Suppressor macrophage treated with lipopolysaccharide for 4 hours (primary cell): ENCODE data around the gene TRIM50.
"Not testable (repeated sequence)": the region's sequence is repeated elsewhere in the genome, so short reads cannot be mapped to it uniquely, and the experiment has no call there.

Source experiments
- DNase-seq: peaks from one replicate; pipeline ENCODE4 v3.0.0-alpha.2; 2020

TRIM50 gene

DNA sequence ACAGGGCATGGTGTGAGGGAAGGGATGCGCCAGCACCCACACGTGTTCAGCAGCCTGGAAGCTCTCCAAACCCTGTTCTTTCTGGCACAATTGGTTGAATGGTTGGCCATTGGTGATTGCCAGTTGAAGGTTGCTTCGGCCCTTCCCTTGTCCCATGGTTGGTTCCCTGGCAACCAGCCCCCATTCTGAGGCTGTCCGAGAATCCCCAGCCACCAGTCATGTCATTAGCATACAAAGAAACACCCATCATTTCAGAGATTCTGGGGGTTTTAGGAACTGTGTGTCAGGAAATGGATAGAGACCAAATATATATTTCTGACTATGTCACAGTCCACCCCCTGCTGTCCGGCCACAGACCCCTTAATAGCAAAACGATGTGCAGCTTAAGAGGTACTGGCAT lies 21.9 kb upstream of the TRIM50 start:
- no peak for DNase-seq

GRCh38 chr7:73345951-73346350 lies 18.1 kb upstream of the TRIM50 start:
- no peak for DNase-seq

DNA sequence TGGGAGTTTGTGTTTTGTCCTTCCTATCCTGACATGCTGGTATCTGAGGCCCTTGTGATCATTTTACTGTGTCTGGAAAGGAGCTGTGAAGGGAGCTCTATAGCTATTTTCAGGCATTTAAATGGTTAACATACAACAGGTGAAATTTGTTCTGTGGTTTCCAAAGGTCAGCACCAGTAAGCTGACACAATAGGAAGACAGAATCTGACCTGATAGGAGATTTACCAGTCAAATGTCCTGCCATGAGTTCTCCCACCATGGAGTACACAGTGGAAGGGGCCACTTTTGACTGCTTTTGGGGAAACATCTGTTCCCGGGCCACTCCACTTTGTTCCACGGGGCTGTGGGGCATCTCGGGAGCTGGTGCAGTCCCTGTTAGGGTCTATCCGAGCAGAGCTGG lies 17.7 kb upstream of the TRIM50 start:
- DNase-seq = no peak

DNA sequence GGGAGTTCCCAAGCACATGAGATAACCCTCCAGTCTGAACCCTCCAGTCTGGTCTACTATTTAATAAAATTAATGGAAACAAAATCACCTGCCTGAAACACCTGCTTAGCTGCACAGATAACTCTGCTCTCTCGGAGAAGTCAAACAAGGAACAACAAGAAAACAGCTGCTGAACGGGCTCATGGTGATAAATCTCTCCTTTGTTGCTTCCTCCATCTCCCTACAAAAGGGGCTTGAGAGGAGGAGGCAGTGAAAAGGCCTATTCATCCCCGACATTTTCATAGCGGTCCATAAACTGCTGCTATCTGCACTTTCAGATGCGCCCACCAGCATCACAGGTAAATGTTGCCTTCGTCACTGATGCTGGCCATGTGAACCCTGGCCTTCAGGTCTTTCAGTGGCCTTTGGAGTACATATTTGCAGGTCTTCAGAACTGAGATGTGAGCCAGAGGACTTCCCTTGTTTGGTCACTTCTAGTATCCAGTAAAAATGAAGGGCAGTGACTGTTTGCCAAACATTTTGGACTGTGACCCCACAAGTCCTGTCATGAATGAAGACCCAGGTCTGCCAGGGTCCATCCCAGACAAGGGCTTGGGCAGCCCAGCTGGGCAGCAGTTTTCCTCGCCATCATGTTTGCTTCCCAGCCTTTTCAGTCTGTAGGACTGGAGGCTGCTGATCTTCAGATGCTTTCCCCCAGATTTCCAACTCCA lies 15.9 kb upstream of the TRIM50 start:
- DNase-seq = no peak

GRCh38 chr7:73342645-73343044 lies 14.8 kb upstream of the TRIM50 start:
- DNase-seq = no peak

DNA sequence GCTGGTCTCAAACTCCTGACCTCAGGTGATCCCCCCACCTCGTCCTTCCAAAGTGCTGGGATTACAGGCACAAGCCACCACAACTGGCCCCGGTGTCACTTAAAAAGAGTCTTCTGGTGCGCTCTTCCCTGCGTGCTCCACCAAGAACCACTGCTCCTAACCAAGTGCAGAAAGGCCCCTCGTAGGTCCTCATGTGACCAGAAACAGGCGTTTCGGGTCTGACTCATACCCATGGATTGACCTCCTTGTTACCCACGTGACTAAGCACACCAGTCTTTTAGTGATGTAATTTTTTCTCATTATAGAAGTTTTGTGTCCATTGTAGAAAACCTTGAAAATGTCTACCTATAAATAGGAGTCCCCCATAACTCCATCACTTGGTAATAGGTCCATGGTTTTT lies 14.0 kb upstream of the TRIM50 start:
- peak; percentile 68 for DNase-seq

DNA sequence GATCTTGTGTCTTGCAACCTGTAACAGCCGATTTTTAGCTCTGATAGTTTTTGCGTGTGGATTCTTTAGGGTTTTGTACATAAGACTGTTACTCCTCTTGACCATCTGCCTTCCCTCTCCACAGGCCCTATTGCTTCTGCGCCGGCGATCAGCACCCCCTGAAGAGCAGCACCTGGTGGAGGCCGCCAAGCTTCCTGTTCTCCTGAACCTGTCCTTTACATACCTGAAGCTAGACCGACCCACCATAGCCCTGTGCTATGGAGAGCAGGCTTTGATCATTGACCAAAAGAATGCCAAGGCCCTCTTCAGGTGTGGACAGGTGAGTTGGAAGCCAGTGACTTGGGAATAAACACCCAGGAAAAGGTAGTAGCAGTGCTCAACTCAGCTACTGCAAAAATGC lies 12.6 kb upstream of the TRIM50 start:
- no peak for DNase-seq

- DNase-seq = no peak
Observed at GRCh38 chr7:73338321-73338720, 10.4 kb upstream of the TRIM50 start.

- no peak for DNase-seq
Observed at GRCh38 chr7:73332447-73332846, 4.6 kb upstream of the TRIM50 start.

GRCh38 chr7:73330772-73331171 lies 2.9 kb upstream of the TRIM50 start:
- DNase-seq = no peak

GRCh38 chr7:73329861-73330581 lies 2.1 kb upstream of the TRIM50 start:
- peak; percentile 14 for DNase-seq

- DNase-seq = no peak
Observed at GRCh38 chr7:73328696-73329095, 814 bp upstream of the TRIM50 start.

GRCh38 chr7:73327449-73327848 lies 433 bp downstream of the TRIM50 start:
- not testable (repeated sequence) for DNase-seq

GRCh38 chr7:73325424-73325823 lies 2.5 kb downstream of the TRIM50 start:
- DNase-seq = not testable (repeated sequence)

DNA sequence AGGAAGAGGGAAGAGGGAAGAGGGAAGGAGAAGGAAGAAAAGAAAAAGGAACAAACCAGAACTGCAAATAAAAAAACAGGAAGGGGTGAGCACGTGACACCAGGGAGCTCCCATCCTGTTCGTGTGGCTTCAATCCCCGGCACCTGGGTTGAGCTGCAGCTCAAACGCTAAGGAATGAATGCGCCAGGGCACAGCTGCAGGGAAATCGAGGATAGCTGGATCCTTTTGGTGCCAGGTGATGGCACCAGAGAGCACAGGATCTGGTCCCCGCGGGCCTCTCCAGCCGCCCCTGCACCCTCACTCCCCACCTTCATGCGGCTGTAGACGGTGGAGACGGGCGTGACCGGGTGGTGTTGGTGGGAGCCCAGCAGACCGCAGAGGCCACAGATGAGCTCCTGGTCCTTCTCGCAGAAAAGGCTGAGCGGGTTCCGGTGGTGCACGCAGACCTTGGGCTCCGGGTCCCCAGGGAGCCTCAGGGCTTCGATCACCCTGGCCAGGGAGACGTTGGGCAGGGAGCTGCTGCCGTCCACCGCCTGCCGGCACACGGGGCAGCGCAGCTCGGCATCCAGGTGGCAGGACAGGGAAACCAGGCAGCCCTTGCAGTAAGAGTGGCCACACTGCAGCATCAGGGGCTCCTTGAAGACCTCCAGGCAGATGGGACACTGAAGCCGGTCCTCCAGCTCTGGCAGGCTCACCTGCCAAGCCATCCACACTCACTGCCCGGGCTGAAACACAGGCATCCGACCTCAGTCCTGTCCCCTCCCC lies 3.6 kb downstream of the TRIM50 start:
- DNase-seq = peak; percentile 44

DNA sequence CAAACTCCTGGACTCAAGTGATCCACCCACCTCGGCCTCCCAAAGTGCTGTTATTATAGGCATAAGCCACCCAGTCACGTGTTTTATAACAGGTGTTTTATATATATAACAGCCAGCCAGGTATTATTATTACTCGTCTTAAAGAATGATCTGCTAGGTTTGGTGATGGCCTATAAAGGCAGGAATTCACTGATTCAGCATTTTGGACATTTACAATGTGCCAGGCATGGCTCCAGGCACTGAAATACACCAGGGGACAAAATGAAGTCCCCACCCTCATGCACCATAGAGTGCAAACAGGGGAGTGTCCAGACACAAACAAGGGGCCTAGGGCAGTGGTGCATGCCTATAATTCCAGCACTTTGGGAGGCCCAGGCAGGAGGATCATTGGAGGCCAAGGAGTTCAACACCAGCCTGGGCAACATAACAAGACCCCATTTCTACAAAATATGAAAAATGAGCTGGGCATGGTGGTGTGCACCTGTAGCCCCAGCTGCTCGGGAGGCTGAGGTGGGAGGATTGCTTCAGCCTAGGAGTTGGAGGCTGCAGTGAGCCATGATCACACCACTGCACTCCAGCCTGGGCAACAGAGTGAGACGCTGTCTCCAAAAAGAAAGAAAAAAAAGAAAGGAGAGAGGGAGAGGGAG lies 4.3 kb downstream of the TRIM50 start:
- DNase-seq = not testable (repeated sequence)

DNA sequence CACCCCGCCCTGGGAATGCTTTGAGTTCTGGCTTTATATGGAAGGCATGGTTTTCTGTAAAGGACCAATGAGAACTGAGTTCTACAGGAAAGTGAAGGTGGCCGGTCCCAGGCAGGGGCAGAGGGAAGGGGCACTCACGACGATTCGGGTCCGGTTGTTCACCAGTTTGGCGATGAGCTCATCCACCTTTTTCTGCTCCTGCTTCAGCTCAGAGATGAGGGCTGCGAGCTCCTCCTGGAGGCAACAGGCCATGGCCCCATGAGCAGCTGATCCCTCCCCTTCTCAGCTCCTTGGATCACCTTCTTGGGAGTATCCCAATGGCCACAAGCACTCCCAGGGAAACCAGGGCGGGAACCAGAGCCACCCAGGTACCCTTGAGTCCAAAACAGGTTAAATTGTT lies 7.9 kb downstream of the TRIM50 start:
- DNase-seq = not testable (repeated sequence)

- not testable (repeated sequence) for DNase-seq
Observed at GRCh38 chr7:73319541-73319940, 8.3 kb downstream of the TRIM50 start.

- not testable (repeated sequence) for DNase-seq
Observed at GRCh38 chr7:73318656-73319204, 9.2 kb downstream of the TRIM50 start.

DNA sequence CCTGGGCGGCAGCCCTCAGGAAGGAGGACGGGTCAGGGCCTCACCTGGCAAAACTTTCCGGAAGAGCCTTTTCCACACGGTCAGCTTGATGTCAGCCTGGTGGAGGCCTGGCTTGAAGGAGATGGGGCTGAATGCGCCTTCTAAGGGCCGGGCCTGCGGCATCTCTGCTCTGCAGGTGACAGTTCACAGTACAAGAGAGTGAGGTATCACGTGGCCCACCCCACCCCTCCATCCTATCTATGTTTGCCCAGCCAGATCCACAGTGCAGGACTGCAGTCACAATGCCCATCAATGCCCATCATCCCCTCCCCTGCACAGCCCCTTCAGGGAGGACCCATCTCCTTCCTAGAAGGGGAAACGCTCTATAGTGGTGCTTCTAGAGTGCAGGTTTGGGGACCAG lies 11.4 kb downstream of the TRIM50 start:
- DNase-seq = no peak

GRCh38 chr7:73314271-73314670 lies 13.6 kb downstream of the TRIM50 start:
- DNase-seq = no peak

DNA sequence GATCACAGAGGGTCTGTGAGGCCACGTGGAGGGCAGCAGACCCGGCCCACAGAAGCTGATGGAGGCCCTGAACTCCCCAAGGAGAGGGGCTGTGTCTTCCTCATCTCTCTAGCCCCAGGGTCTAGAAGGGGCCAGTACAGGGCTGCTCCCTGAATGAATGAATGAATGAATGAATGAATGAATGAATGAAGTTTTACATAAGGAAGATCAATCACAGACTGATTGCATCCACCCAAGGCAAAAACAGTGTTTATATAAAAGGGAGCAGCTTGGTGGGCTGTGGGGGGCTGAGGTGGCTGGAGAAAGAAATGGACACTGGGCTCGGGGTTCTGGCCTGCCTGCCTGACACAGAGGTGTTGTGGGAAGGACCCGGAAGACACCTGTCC lies 14.4 kb downstream of the TRIM50 start:
- DNase-seq = no peak
